CD4-positive, alpha-beta T cell (primary cell): ENCODE data around the gene TRAPPC2. TPM values are rescaled to one million over a fixed set of nuclear protein-coding genes. Genes with fewer than 3 reads are reported as not detected.

Source experiments
- ATAC-seq: fragments of 200-7000 bp; cut with Tn5 transposase; one replicate; pipeline ENCODE4 v1.10.0; 2022; ENCODE audit warnings: mild to moderate bottlenecking; ENCODE audit not compliant: poor library complexity
- CTCF ChIA-PET: fragments of 350-600 bp; sonication (Branson Sonifier 250); formaldehyde crosslinking; loops from one replicate; lab custom pipeline; 2021; ENCODE audit warnings: antibody characterized with exemption, inconsistent platforms; lab: Charles Lee
- POLR2A ChIA-PET: fragments of 350-600 bp; sonication (Branson Sonifier 250); formaldehyde crosslinking; loops from one replicate; lab custom pipeline; 2021; ENCODE audit warnings: antibody characterized with exemption, inconsistent platforms; lab: Charles Lee
- DNase-seq, 14 experiments: peaks; one replicate each; pipeline ENCODE4 v3.0.0-alpha.2; 2013 to 2020; ENCODE audit warnings: mixed read lengths in 2 of 14
- H3K27ac ChIP-seq, 2 donors: one replicate each; pipeline versions ENCODE4 v1.5.1 to v1.7.0; 2013; ENCODE audit warnings: low read length in 2 of 2, low read depth in 1 of 2, mild to moderate bottlenecking in 1 of 2
- H3K27me3 ChIP-seq, 2 experiments: 1 replicate in 1 of 2; 2 replicates in 1 of 2; pipeline versions ENCODE4 v1.6.1 to v1.7.0; 2013; ENCODE audit warnings: low read length in 2 of 2, control low read depth in 1 of 2, mild to moderate bottlenecking in 1 of 2, moderate library complexity in 1 of 2; ENCODE audit not compliant: insufficient read depth in 2 of 2, control insufficient read depth in 1 of 2
- H3K36me3 ChIP-seq: one replicate; pipeline ENCODE4 v1.6.1; 2013; ENCODE audit warnings: low read length, control low read depth; ENCODE audit not compliant: insufficient read depth
- H3K4me1 ChIP-seq: one replicate; pipeline ENCODE4 v1.6.1; 2013; ENCODE audit warnings: low read length, control low read depth; ENCODE audit not compliant: insufficient read depth
- H3K4me3 ChIP-seq: one replicate; pipeline ENCODE4 v1.5.1; 2013; ENCODE audit warnings: mild to moderate bottlenecking, low read length, moderate library complexity
- H3K9me3 ChIP-seq, 2 experiments: 1 replicate in 1 of 2; 2 replicates in 1 of 2; pipeline versions ENCODE4 v1.6.1 to v1.7.0; 2013; ENCODE audit warnings: low read length in 2 of 2, mild to moderate bottlenecking in 2 of 2, control low read depth in 1 of 2, moderate library complexity in 1 of 2; ENCODE audit not compliant: control insufficient read depth in 1 of 2, insufficient read depth in 1 of 2
- H3K27ac Mint-ChIP-seq: one replicate; pipeline ENCODE4 v1.8.0; 2020; ENCODE audit warnings: mixed read lengths
- H3K27me3 Mint-ChIP-seq: one replicate; pipeline ENCODE4 v1.8.0; 2021; ENCODE audit warnings: mixed read lengths
- H3K36me3 Mint-ChIP-seq: one replicate; pipeline ENCODE4 v1.8.0; 2021; ENCODE audit warnings: low read depth, mixed read lengths
- H3K4me1 Mint-ChIP-seq: one replicate; pipeline ENCODE4 v1.8.0; 2021; ENCODE audit warnings: low read depth, mixed read lengths
- H3K4me3 Mint-ChIP-seq: one replicate; pipeline ENCODE4 v1.8.0; 2020; ENCODE audit warnings: mild to moderate bottlenecking, mixed read lengths
- H3K9me3 Mint-ChIP-seq: one replicate; pipeline ENCODE4 v1.8.0; 2020; ENCODE audit warnings: mixed read lengths
- CTCF ChIP-seq: fragments of 200-600 bp; IDR thresholded peaks from one replicate; pipeline ENCODE4 v1.8.0; 2022; ENCODE audit warnings: antibody characterized with exemption, mild to moderate bottlenecking
- intact Hi-C, 2 experiments: fragments of 100-400 bp; cut with DNase I in 1 of 2; cut with micrococcal nuclease in 1 of 2; formaldehyde crosslinking; loops; one replicate each; pipeline versions ENCODE4 v1.15.1 to v1.9.0; 2023 to 2025; cut with DNase I, micrococcal nuclease
- total RNA-seq, 174 experiments: library from RNA in 2 of 174; stranded (reverse) in 2 of 174; gene quantifications; one replicate each; pipeline ENCODE4 v1.2.3 and lab custom pipeline; 2021 to 2026

TRAPPC2 gene
- total RNA-seq, 2 experiments from 2014 or later = 21.4 to 22.3 TPM

- Mint-ChIP-seq H3K27me3 (no peaks in the 10 kb centered on the region), H3K27ac (peak overlapping the region; percentile 93), H3K4me1 (peaks cover 38% of the 10 kb centered on the region), H3K4me3 (peak overlapping the region; percentile 95), H3K36me3 (peaks cover 5% of the 10 kb centered on the region), H3K9me3 (no peaks in the 10 kb centered on the region)
- Histone ChIP-seq H3K4me1 (peaks cover 20% of the 10 kb centered on the region), H3K9me3 (no peaks in the 10 kb centered on the region), H3K27me3 (no peaks in the 10 kb centered on the region), H3K36me3 (no peaks in the 10 kb centered on the region), H3K27ac (no peak overlapping the region), H3K4me3 (no peak overlapping the region)
- TF ChIP-seq CTCF = no peak
- ATAC-seq (no peak), DNase-seq (no peak)
- POLR2A ChIA-PET = interaction anchor here (0.9 to 4.4 kb wide), 5 partner anchors 11 to 54 kb away, joined by 3 to 64 read pairs (median 4); partner anchors contain the start of genes OFD1 and TRAPPC2
- intact Hi-C loops = no loop called here
- CTCF ChIA-PET = interaction anchor here (1.2 to 1.7 kb wide), 5 partner anchors 10 to 38 kb away, joined by 3 to 4 read pairs (median 4); no protein-coding TSS in a partner anchor
Measured at GRCh38 chrX:13687203-13687602, 47.2 kb downstream of the TRAPPC2 start.

GRCh38 chrX:13685126-13685763 is 49.2 kb downstream of the TRAPPC2 start:
- no peak overlapping the region for H3K4me3 Mint-ChIP-seq
- peaks cover 26% of the 10 kb centered on the region for H3K4me1 Mint-ChIP-seq
- no peaks in the 10 kb centered on the region for H3K27me3 Mint-ChIP-seq
- ATAC-seq = no peak
- H3K4me3 ChIP-seq = no peak overlapping the region
- H3K27ac ChIP-seq = no peak overlapping the region
- H3K36me3 ChIP-seq = no peaks in the 10 kb centered on the region
- ChIA-PET CTCF (interaction anchor here (1.3 kb wide), 1 partner anchor 16 kb away, joined by 5 read pairs; no protein-coding TSS in a partner anchor), POLR2A (no interaction called here)
- no peaks in the 10 kb centered on the region for H3K9me3 ChIP-seq
- peaks cover 7% of the 10 kb centered on the region for H3K36me3 Mint-ChIP-seq
- no peak for DNase-seq
- no peak for TF ChIP-seq CTCF
- H3K4me1 ChIP-seq = peaks cover 6% of the 10 kb centered on the region
- no peak overlapping the region for H3K27ac Mint-ChIP-seq
- no peaks in the 10 kb centered on the region for H3K27me3 ChIP-seq
- intact Hi-C loops = no loop called here
- H3K9me3 Mint-ChIP-seq = no peaks in the 10 kb centered on the region

- H3K9me3 ChIP-seq = no peaks in the 10 kb centered on the region
- no peak overlapping the region for H3K4me3 Mint-ChIP-seq
- H3K27ac ChIP-seq = no peak overlapping the region
- no peaks in the 10 kb centered on the region for H3K27me3 ChIP-seq
- H3K4me1 Mint-ChIP-seq = peaks cover 19% of the 10 kb centered on the region
- H3K9me3 Mint-ChIP-seq = no peaks in the 10 kb centered on the region
- ChIA-PET POLR2A (no interaction called here), CTCF (interaction anchor here (1.3 kb wide), 1 partner anchor 15 kb away, joined by 5 read pairs; no protein-coding TSS in a partner anchor)
- DNase-seq = no peak
- H3K36me3 Mint-ChIP-seq = peaks cover 9% of the 10 kb centered on the region
- no peaks in the 10 kb centered on the region for H3K36me3 ChIP-seq
- peaks cover 6% of the 10 kb centered on the region for H3K4me1 ChIP-seq
- no peaks in the 10 kb centered on the region for H3K27me3 Mint-ChIP-seq
- no peak for TF ChIP-seq CTCF
- intact Hi-C loops = no loop called here
- no peak for ATAC-seq
- no peak overlapping the region for H3K27ac Mint-ChIP-seq
- H3K4me3 ChIP-seq = no peak overlapping the region
Measured at GRCh38 chrX:13684361-13684760, 50.1 kb downstream of the TRAPPC2 start.
